ENCODE data around the gene KLHL25. TPM values are rescaled to one million over a fixed set of nuclear protein-coding genes. Genes with fewer than 3 reads are reported as not detected.
A peak's percentile ranks its signal among the peaks of the same experiment; 100 is the strongest.

The KLHL25 gene
- total RNA-seq, 4 donors from 2014 or later, result 8.8 to 21.3 (median 11.8) TPM

- no peak for ATAC-seq
- TF ChIP-seq EP300 (IDR thresholded peaks at IDR 0.05) (no peak), POLR2A (IDR thresholded peaks at IDR 0.05) (no peak), POLR2AphosphoS5 (IDR thresholded peaks at IDR 0.05) (no peak)
- TF ChIP-seq, protein P1, sequence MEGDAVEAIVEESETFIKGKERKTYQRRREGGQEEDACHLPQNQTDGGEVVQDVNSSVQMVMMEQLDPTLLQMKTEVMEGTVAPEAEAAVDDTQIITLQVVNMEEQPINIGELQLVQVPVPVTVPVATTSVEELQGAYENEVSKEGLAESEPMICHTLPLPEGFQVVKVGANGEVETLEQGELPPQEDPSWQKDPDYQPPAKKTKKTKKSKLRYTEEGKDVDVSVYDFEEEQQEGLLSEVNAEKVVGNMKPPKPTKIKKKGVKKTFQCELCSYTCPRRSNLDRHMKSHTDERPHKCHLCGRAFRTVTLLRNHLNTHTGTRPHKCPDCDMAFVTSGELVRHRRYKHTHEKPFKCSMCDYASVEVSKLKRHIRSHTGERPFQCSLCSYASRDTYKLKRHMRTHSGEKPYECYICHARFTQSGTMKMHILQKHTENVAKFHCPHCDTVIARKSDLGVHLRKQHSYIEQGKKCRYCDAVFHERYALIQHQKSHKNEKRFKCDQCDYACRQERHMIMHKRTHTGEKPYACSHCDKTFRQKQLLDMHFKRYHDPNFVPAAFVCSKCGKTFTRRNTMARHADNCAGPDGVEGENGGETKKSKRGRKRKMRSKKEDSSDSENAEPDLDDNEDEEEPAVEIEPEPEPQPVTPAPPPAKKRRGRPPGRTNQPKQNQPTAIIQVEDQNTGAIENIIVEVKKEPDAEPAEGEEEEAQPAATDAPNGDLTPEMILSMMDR (IDR thresholded peaks at IDR 0.05), result no peak
- Histone ChIP-seq H3K27ac (no peak overlapping the region), H3K9me3 (no peaks in the 10 kb centered on the region), H3K36me3 (no peaks in the 10 kb centered on the region), H3K4me3 (no peak overlapping the region), H3K4me1 (peaks cover 0 to 56% (median 24%) of the 10 kb centered on the region in 3 donors), H3K27me3 (no peaks in the 10 kb centered on the region)
- WGBS, 2 donors (ENCODE audit: low coverage in 1 of 2), result 100% methylated on average over 2 of the region's 7 CpGs; no CpG with 5 or more reads in 1 of the 2 donors
Measured at GRCh38 chr15:85789496-85789875, 5.2 kb downstream of the KLHL25 start.

DNA sequence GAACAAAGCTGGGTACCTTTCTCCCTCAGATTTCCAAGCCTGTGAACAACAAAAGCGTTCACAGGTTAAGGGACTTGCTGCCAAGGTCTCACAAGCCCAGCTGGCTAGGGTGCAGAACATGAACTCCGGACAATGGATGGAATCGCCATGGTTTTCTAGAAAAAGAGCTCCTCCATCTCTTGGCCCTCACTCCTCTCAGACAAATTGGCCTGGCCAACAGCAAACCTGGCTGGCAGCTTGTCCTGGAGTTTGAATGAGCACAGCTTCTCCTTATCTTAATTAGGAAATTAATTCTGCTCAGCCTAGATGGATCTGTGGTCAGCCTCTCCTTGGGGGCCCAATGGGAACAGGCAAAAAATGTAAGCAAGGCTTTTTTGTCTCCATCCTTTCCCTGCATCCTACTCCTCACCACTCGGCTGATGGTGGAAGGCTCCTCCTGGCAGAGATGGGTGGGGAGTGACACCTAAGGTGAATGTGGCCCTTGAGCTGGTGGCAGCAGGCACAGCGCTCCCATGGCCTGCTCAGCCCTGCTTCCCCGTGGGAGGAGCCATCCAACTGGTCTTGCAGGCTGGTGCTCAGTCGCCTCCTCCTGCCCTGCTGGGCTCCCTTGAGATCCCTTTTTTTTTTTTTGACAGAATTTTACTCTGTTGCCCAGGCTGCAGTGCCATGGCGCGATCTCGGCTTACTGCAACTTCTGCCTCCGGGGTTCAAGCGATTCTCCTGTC is 5.8 kb downstream of the KLHL25 start:
- no peak overlapping the region for H3K27ac ChIP-seq
- no peaks in the 10 kb centered on the region for H3K36me3 ChIP-seq
- ATAC-seq, result no peak
- peaks cover 0 to 56% (median 24%) of the 10 kb centered on the region in 3 donors for H3K4me1 ChIP-seq
- TF ChIP-seq POLR2A (IDR thresholded peaks at IDR 0.05) (no peak), EP300 (IDR thresholded peaks at IDR 0.05) (no peak), POLR2AphosphoS5 (IDR thresholded peaks at IDR 0.05) (no peak)
- TF ChIP-seq, protein P1 (IDR thresholded peaks at IDR 0.05), result no peak
- no peak overlapping the region for H3K4me3 ChIP-seq
- no peaks in the 10 kb centered on the region for H3K27me3 ChIP-seq
- WGBS, 2 donors (ENCODE audit: low coverage in 1 of 2), result 76 to 100% methylated on average over 1 to 4 of the region's 12 CpGs
- H3K9me3 ChIP-seq, result no peaks in the 10 kb centered on the region

DNA sequence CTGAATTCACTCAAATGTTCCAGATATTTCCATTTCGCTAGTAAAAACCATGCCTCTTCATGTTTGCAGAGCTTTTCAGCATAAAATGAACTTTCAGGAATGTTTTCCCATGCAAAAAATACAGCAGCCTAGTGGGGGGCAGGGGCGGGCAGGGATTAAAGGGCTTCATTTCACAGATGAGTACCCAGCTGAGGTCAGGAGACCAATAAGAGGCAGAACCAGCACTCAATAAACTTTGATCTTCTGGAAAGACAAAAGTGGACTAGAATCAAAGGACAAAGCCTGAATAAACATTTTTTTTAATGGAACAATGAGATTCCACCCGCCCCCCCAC is 8.0 kb downstream of the KLHL25 start:
- TF ChIP-seq EP300 (IDR thresholded peaks at IDR 0.05) (no peak), POLR2AphosphoS5 (IDR thresholded peaks at IDR 0.05) (no peak), POLR2A (IDR thresholded peaks at IDR 0.05) (no peak)
- TF ChIP-seq, protein P1 (IDR thresholded peaks at IDR 0.05), result no peak
- H3K4me3 ChIP-seq, result no peak overlapping the region
- no peaks in the 10 kb centered on the region for H3K27me3 ChIP-seq
- H3K4me1 ChIP-seq, result peaks cover 0 to 34% (median 13%) of the 10 kb centered on the region in 3 donors
- WGBS, 2 donors (ENCODE audit: low coverage in 1 of 2), result 50 to 65% methylated on average over 2 of the region's 3 CpGs
- H3K36me3 ChIP-seq, result no peaks in the 10 kb centered on the region
- H3K27ac ChIP-seq, result peak overlapping the region in 3 of 4 donors; percentile 70 to 75 (median 74)
- H3K9me3 ChIP-seq, result no peaks in the 10 kb centered on the region
- no peak for ATAC-seq

- Histone ChIP-seq H3K9me3 (no peaks in the 10 kb centered on the region), H3K4me3 (peak overlapping the region in 1 of 2 donors; percentile 2), H3K27ac (peak overlapping the region in 3 of 4 donors; percentile 70 to 75 (median 74)), H3K4me1 (peaks cover 0 to 31% (median 13%) of the 10 kb centered on the region in 3 donors), H3K27me3 (no peaks in the 10 kb centered on the region), H3K36me3 (no peaks in the 10 kb centered on the region)
- 25% methylated on average over 2 of the region's 10 CpGs; no CpG with 5 or more reads in 1 of the 2 donors for WGBS, 2 donors (ENCODE audit: low coverage in 1 of 2)
- TF ChIP-seq EP300 (IDR thresholded peaks at IDR 0.05) (no peak), POLR2AphosphoS5 (IDR thresholded peaks at IDR 0.05) (peak; percentile 7), POLR2A (IDR thresholded peaks at IDR 0.05) (no peak)
- TF ChIP-seq, protein P1 (IDR thresholded peaks at IDR 0.05), result no peak
- ATAC-seq, result no peak
Measured at GRCh38 chr15:85785887-85786780, 8.6 kb downstream of the KLHL25 start.
